ENCODE data around the gene ZNF385C. TPM values are rescaled to one million over a fixed set of nuclear protein-coding genes. Genes with fewer than 3 reads are reported as not detected.
A peak's percentile ranks its signal among the peaks of the same experiment; 100 is the strongest.

Gene ZNF385C
- total RNA-seq, 6 donors from 2014 or later = 0.30 to 2.1 (median 0.44) TPM

DNA sequence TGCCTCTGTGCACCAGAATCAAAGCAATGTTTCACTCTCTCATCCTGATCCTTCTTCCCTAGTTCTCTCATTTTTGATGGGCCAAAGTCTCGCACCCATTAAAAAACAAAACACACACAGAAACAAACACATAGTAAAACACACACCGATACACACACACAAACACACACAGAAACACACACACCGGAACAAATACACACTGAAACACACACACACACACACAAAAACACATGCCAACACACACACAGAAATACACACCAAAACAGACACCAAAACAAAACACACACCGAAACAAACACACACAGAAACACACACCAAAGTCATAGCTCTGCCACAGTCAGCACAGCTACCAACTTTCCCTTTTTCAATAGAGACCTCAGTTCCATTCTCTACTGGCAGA, 33.0 kb upstream of the ZNF385C start:
- WGBS, 2 donors = 87 to 90% methylated on average over 4 of the region's 4 CpGs
- no peak for ATAC-seq (ENCODE audit: low FRiP score in 2 of 2)
- Histone ChIP-seq H3K27me3 (no peaks in the 10 kb centered on the region), H3K4me3 (no peak overlapping the region), H3K4me1 (peaks cover 74 to 79% (median 77%) of the 10 kb centered on the region in 4 donors), H3K9me3 (no peaks in the 10 kb centered on the region), H3K36me3 (peaks cover 17 to 43% (median 40%) of the 10 kb centered on the region in 4 donors), H3K27ac (peak overlapping the region; percentile 74 to 91 (median 82))
- TF ChIP-seq POLR2AphosphoS5 (IDR thresholded peaks at IDR 0.05) = no peak
- TF ChIP-seq, protein P1, sequence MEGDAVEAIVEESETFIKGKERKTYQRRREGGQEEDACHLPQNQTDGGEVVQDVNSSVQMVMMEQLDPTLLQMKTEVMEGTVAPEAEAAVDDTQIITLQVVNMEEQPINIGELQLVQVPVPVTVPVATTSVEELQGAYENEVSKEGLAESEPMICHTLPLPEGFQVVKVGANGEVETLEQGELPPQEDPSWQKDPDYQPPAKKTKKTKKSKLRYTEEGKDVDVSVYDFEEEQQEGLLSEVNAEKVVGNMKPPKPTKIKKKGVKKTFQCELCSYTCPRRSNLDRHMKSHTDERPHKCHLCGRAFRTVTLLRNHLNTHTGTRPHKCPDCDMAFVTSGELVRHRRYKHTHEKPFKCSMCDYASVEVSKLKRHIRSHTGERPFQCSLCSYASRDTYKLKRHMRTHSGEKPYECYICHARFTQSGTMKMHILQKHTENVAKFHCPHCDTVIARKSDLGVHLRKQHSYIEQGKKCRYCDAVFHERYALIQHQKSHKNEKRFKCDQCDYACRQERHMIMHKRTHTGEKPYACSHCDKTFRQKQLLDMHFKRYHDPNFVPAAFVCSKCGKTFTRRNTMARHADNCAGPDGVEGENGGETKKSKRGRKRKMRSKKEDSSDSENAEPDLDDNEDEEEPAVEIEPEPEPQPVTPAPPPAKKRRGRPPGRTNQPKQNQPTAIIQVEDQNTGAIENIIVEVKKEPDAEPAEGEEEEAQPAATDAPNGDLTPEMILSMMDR (IDR thresholded peaks at IDR 0.05) = no peak
- no peak for TF ChIP-seq EP300 (IDR thresholded peaks at IDR 0.05)
- no peak for TF ChIP-seq POLR2A (IDR thresholded peaks at IDR 0.05)
- no peak for DNase-seq

DNA sequence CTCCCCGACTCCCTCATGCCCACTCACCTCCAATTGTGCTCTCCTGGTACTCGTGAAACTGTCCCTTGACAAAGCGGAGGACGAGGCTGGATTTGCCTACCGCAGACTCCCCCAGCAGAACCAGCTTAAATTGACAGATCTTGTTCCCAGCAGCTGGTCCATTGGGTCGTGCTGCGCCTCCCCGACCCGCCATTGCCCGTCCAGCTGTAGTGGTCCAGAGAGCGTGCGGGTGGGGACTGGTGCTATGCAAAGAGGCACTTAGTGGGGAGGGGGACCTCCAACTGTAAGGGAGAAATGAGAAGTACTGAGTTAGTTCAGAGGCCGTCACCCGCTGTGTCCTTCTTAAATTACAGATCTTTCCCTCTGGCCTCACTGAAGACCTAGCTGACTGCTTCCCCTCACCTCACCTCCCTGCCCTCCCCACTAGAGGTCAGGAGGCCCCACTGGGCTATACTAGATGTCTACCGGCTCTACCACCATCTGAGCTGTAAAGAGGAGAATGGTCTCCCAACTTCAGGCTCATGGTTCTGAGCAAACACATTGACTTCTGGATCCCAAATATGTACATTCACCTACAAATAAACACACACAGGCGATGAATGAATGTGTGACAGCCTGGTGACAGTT, 32.1 kb upstream of the ZNF385C start:
- Histone ChIP-seq H3K9me3 (no peaks in the 10 kb centered on the region), H3K4me3 (no peak overlapping the region), H3K4me1 (peaks cover 66 to 71% (median 69%) of the 10 kb centered on the region in 4 donors), H3K27me3 (no peaks in the 10 kb centered on the region), H3K27ac (peak overlapping the region; percentile 74 to 91 (median 82)), H3K36me3 (peaks cover 24 to 51% (median 48%) of the 10 kb centered on the region in 4 donors)
- no peak for DNase-seq
- 93 to 94% methylated on average over 9 to 16 of the region's 16 CpGs for WGBS, 2 donors
- ATAC-seq (ENCODE audit: low FRiP score in 2 of 2) = no peak
- TF ChIP-seq EP300 (IDR thresholded peaks at IDR 0.05) (no peak), POLR2A (IDR thresholded peaks at IDR 0.05) (no peak), POLR2AphosphoS5 (IDR thresholded peaks at IDR 0.05) (no peak)
- TF ChIP-seq, protein P1 (IDR thresholded peaks at IDR 0.05) = no peak

DNA sequence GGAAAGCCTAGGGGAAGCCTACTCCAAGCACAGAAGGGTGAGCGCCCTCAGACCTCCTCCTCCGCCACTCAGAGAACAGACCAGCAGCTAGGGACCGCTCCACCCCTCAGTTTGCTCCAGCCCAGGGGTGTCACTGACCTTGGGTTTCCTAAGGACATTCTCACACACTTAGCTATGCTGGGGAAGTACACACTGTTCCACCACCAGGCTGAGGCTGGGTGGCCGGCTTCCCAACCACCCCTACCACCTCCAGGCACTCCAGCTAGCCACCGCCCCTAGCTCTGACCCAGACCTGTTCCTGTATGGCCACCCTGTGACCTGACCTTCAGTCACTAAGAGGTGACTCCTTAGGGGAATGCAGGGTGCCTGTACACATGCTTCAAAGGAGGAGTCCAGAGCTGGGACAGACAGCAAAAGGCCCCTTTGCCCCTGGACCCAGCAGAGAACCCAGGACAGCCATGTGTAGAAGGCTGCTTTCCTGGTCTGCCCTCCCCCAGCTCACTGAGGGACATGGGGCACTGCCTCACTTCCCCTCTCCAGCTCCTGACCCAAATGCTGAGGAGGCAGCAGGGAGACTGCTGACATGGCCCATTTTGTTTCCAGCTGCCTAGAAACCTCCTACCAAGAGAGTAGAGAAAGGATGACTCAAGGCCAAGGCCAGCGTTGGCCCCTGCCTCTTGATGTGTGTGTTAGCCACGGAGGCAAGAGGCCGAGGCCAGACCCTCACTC, 31.0 kb upstream of the ZNF385C start:
- H3K4me1 ChIP-seq = peaks cover 54 to 59% (median 58%) of the 10 kb centered on the region in 4 donors

DNA sequence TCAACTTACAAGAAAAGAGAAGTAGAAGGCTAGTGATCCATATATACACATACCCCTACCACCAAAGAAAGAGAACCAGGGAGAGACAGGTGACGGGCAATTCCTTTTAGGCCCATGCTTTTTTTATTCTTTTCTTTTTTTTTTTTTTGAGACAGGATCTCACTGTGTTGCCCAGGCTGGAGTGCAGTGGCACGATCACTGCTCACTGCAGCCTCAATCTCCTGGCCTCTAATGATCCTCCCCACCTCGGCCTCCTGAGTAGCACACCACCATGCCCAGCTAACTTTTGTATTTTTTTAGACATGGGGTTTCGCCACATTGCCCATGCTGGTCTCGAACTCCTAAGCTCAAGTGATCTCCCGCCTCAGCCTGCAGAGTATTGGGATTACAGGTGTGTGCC, 29.1 kb upstream of the ZNF385C start:
- WGBS, 2 donors = 90 to 98% methylated on average over 6 of the region's 6 CpGs
- no peak for ATAC-seq (ENCODE audit: low FRiP score in 2 of 2)
- no peak for TF ChIP-seq POLR2A (IDR thresholded peaks at IDR 0.05)
- TF ChIP-seq, protein P1 (IDR thresholded peaks at IDR 0.05) = no peak
- TF ChIP-seq POLR2AphosphoS5 (IDR thresholded peaks at IDR 0.05) = no peak
- no peak for TF ChIP-seq EP300 (IDR thresholded peaks at IDR 0.05)

More for the DNA sequence above, 31.0 kb upstream of the ZNF385C start:
- peak overlapping the region; percentile 74 to 91 (median 82) for H3K27ac ChIP-seq
- peak; percentile 19 to 69 for ATAC-seq (ENCODE audit: low FRiP score in 2 of 2)
- 84 to 94% methylated on average over 4 to 8 of the region's 8 CpGs for WGBS, 2 donors
- H3K27me3 ChIP-seq = no peaks in the 10 kb centered on the region
- H3K9me3 ChIP-seq = no peaks in the 10 kb centered on the region
- DNase-seq = peak in 1 of 2 donors; percentile 50
- no peak overlapping the region for H3K4me3 ChIP-seq
- peaks cover 28 to 62% (median 55%) of the 10 kb centered on the region in 4 donors for H3K36me3 ChIP-seq
- TF ChIP-seq POLR2AphosphoS5 (IDR thresholded peaks at IDR 0.05) (peak; percentile 7 to 61), EP300 (IDR thresholded peaks at IDR 0.05) (peak in 2 of 4 donors; percentile 58 to 74), POLR2A (IDR thresholded peaks at IDR 0.05) (peak in 1 of 4 donors; percentile 45)
- TF ChIP-seq, protein P1 (IDR thresholded peaks at IDR 0.05) = peak in 1 of 6 experiments; percentile 20

More for the DNA sequence above, 29.1 kb upstream of the ZNF385C start:
- peaks cover 37 to 45% (median 39%) of the 10 kb centered on the region in 4 donors for H3K4me1 ChIP-seq
- H3K27ac ChIP-seq = no peak overlapping the region
- peaks cover 28 to 63% (median 55%) of the 10 kb centered on the region in 4 donors for H3K36me3 ChIP-seq
- H3K4me3 ChIP-seq = no peak overlapping the region
- no peaks in the 10 kb centered on the region for H3K9me3 ChIP-seq
- H3K27me3 ChIP-seq = no peaks in the 10 kb centered on the region
- DNase-seq = no peak
